Endodermal cell (in vitro differentiated cells): ENCODE measurements around the gene DHX9. TPM values are rescaled to one million over a fixed set of nuclear protein-coding genes. Genes with fewer than 3 reads are reported as not detected.

Source experiments
- DNase-seq: peaks from one replicate; pipeline ENCODE4 v3.0.0-alpha.2; 2017
- H3K27ac ChIP-seq: 2 replicates; pipeline ENCODE4 v1.5.1; 2013; ENCODE audit warnings: mild to moderate bottlenecking, low read depth, low read length, moderate library complexity
- H3K27me3 ChIP-seq: 2 replicates; pipeline ENCODE4 v1.6.1; 2013; ENCODE audit warnings: mild to moderate bottlenecking, low read length, moderate library complexity; ENCODE audit not compliant: insufficient read depth, control insufficient read depth, poor library complexity, severe bottlenecking
- H3K36me3 ChIP-seq: 2 replicates; pipeline ENCODE4 v1.7.0; 2013; ENCODE audit warnings: mild to moderate bottlenecking, low read length, moderate library complexity; ENCODE audit not compliant: control insufficient read depth, insufficient read depth
- H3K4me1 ChIP-seq: one replicate; pipeline ENCODE4 v1.7.0; 2013; ENCODE audit warnings: low read length; ENCODE audit not compliant: control insufficient read depth, insufficient read depth
- H3K4me3 ChIP-seq: 2 replicates; pipeline ENCODE4 v1.5.1; 2013; ENCODE audit warnings: mild to moderate bottlenecking, low read length, moderate library complexity
- H3K9ac ChIP-seq: 2 replicates; pipeline ENCODE4 v1.6.1; 2013; ENCODE audit warnings: mild to moderate bottlenecking, low read length, moderate library complexity; ENCODE audit not compliant: poor library complexity, severe bottlenecking; ENCODE audit errors: extremely low read depth
- H3K9me3 ChIP-seq: 2 replicates; pipeline ENCODE4 v1.6.1; 2013; ENCODE audit warnings: mild to moderate bottlenecking, low read length, moderate library complexity; ENCODE audit not compliant: control insufficient read depth
- H3K27ac Mint-ChIP-seq: 2 replicates; pipeline ENCODE4 v1.8.0; 2020; ENCODE audit warnings: mixed read lengths
- H3K27me3 Mint-ChIP-seq: 2 replicates; pipeline ENCODE4 v1.8.0; 2021; ENCODE audit warnings: mild to moderate bottlenecking, mixed read lengths; ENCODE audit not compliant: insufficient read depth
- H3K36me3 Mint-ChIP-seq: 2 replicates; pipeline ENCODE4 v1.8.0; 2020; ENCODE audit warnings: low read depth, mixed read lengths
- H3K4me1 Mint-ChIP-seq: 2 replicates; pipeline ENCODE4 v1.8.0; 2020; ENCODE audit warnings: mixed read lengths
- H3K4me3 Mint-ChIP-seq: 2 replicates; pipeline ENCODE4 v1.8.0; 2020; ENCODE audit warnings: mild to moderate bottlenecking, moderate library complexity, mixed read lengths
- H3K9me3 Mint-ChIP-seq: 2 replicates; pipeline ENCODE4 v1.8.0; 2020; ENCODE audit warnings: mild to moderate bottlenecking, mixed read lengths
- WGBS, 2 experiments: methylation state at CpG; one replicate each; pipeline versions ENCODE4 v1.1.5 to v1.1.7; 2013; ENCODE audit warnings: missing lambda C conversion rate in 2 of 2, mixed read lengths in 1 of 2; ENCODE audit not compliant: insufficient coverage in 1 of 2, insufficient read length in 1 of 2; 5-methylcytosine and 5-hydroxymethylcytosine counted together
- total RNA-seq, 2 donors: library from RNA; stranded (reverse); fragmentation: NEBNext Ultra II Directional in 1 of 2; extraction: Animal tissue kit (Norgen Biotek cat#: 25700) in 1 of 2; gene quantifications; 2 replicates in 1 of 2; 3 replicates in 1 of 2; pipeline ENCODE4 v1.2.1, GENCODE V29; 2021
- TF ChIP-seq, protein P1 (sequence below): fragments of 200-600 bp; sonication (generic); conservative IDR thresholded peaks from 2 replicates; pipeline ENCODE4 v1.5.0; 2021; ENCODE audit warnings: antibody characterized with exemption, mild to moderate bottlenecking

DHX9 gene
- total RNA-seq, 2 donors from 2014 or later, result 264 to 278 TPM

DNA sequence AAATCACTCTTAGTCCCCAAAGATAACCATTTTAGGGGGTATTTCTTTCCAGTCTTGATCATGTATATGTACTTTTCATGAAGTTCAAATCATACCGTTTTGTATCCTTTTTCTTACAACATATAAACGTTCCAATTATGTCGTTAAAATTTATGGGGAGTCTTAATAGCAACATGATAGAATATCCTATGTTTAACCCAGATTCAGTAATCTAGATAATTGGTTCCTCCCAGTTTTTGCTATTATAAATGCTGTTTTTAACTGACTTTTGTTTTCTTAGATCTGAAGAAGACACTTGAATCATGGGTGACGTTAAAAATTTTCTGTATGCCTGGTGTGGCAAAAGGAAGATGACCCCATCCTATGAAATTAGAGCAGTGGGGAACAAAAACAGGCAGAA lies 3.1 kb downstream of the DHX9 start:
- Histone ChIP-seq H3K4me1 (no peaks in the 10 kb centered on the region), H3K9me3 (no peaks in the 10 kb centered on the region), H3K36me3 (peaks cover 62% of the 10 kb centered on the region), H3K4me3 (peak overlapping the region; percentile 92), H3K27me3 (no peaks in the 10 kb centered on the region), H3K9ac (peak overlapping the region; percentile 94), H3K27ac (no peak overlapping the region)
- no peaks in the 10 kb centered on the region for H3K27me3 Mint-ChIP-seq
- TF ChIP-seq, protein P1, sequence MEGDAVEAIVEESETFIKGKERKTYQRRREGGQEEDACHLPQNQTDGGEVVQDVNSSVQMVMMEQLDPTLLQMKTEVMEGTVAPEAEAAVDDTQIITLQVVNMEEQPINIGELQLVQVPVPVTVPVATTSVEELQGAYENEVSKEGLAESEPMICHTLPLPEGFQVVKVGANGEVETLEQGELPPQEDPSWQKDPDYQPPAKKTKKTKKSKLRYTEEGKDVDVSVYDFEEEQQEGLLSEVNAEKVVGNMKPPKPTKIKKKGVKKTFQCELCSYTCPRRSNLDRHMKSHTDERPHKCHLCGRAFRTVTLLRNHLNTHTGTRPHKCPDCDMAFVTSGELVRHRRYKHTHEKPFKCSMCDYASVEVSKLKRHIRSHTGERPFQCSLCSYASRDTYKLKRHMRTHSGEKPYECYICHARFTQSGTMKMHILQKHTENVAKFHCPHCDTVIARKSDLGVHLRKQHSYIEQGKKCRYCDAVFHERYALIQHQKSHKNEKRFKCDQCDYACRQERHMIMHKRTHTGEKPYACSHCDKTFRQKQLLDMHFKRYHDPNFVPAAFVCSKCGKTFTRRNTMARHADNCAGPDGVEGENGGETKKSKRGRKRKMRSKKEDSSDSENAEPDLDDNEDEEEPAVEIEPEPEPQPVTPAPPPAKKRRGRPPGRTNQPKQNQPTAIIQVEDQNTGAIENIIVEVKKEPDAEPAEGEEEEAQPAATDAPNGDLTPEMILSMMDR, result no peak
- WGBS, 2 experiments, result 93 to 100% methylated on average over 1 of the region's 4 CpGs
- peak overlapping the region; percentile 86 for H3K4me3 Mint-ChIP-seq
- peak overlapping the region; percentile 46 for H3K27ac Mint-ChIP-seq
- no peak for DNase-seq
- H3K36me3 Mint-ChIP-seq, result peaks cover 64% of the 10 kb centered on the region
- H3K4me1 Mint-ChIP-seq, result peaks cover 38% of the 10 kb centered on the region
- H3K9me3 Mint-ChIP-seq, result no peaks in the 10 kb centered on the region

DNA sequence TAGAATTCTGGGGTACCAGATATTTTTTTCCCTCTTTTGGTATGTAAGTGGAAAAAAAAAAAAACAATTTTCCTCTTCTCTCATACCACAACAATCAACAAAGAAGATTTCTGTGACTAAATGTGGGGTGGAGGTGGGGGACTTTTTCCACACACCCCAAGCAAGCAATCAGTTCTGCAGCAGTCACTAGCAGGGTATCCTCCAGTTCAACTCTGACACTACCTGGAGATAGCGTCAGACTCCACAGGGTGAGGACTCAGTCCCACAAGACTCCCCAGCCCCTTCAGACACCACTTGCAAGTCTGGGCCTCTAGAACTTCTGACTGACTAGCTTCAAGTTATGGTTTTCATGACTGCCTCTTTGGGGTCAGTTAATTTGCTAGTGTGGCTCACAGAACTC lies 6.2 kb downstream of the DHX9 start:
- TF ChIP-seq, protein P1, result no peak
- peaks cover 94% of the 10 kb centered on the region for H3K36me3 ChIP-seq
- no peaks in the 10 kb centered on the region for H3K9me3 Mint-ChIP-seq

DNA sequence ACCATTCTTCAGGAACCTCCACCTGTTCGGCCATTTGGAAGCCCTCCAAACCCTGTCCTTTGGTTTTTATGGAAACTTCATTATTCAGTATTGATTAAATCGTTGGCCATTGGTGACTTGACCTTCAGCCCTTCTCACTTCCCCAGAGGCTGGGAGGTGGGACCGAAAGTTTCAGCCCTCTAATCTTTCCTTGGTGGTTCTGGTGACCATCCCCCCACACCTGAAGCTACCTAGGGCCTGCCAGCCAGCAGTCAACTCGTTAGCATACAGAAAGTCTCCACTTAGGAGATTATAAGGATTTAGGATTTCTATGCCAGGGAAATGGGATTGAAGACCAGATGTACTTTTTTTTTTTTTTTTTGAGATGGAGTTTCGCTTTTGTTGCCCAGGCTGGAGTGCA lies 6.7 kb downstream of the DHX9 start:
- Mint-ChIP-seq H3K27me3 (no peaks in the 10 kb centered on the region), H3K4me1 (peaks cover 34% of the 10 kb centered on the region), H3K27ac (peak overlapping the region; percentile 77), H3K9me3 (no peaks in the 10 kb centered on the region), H3K36me3 (peaks cover 87% of the 10 kb centered on the region), H3K4me3 (peak overlapping the region; percentile 22)
- Histone ChIP-seq H3K9ac (no peak overlapping the region), H3K36me3 (peaks cover 96% of the 10 kb centered on the region), H3K4me1 (no peaks in the 10 kb centered on the region), H3K27me3 (no peaks in the 10 kb centered on the region), H3K27ac (no peak overlapping the region), H3K4me3 (peak overlapping the region; percentile 52), H3K9me3 (no peaks in the 10 kb centered on the region)
- TF ChIP-seq, protein P1, result no peak
- WGBS, 2 experiments, result 89 to 94% methylated on average over 3 to 5 of the region's 5 CpGs
- no peak for DNase-seq

More for the DNA sequence above, 6.2 kb downstream of the DHX9 start:
- Mint-ChIP-seq H3K4me1 (peaks cover 38% of the 10 kb centered on the region), H3K27me3 (no peaks in the 10 kb centered on the region), H3K4me3 (peak overlapping the region; percentile 22), H3K36me3 (peaks cover 89% of the 10 kb centered on the region), H3K27ac (no peak overlapping the region)
- DNase-seq, result no peak
- Histone ChIP-seq H3K4me1 (no peaks in the 10 kb centered on the region), H3K9ac (no peak overlapping the region), H3K9me3 (no peaks in the 10 kb centered on the region), H3K27ac (no peak overlapping the region), H3K4me3 (peak overlapping the region; percentile 52), H3K27me3 (no peaks in the 10 kb centered on the region)
- 80 to 100% methylated on average over 1 of the region's 1 CpG for WGBS, 2 experiments
